Stimulated activated CD4-positive, alpha-beta T cell treated with anti-CD3 and anti-CD28 coated beads, Interleukin-1b, Interleukin-23, amount 100 ng/mL, for 48 hours (primary cell): ENCODE data around the gene NEK5.

Source experiments
- DNase-seq: peaks from one replicate; pipeline ENCODE4 v3.0.0-alpha.2; 2020

The NEK5 gene

DNA sequence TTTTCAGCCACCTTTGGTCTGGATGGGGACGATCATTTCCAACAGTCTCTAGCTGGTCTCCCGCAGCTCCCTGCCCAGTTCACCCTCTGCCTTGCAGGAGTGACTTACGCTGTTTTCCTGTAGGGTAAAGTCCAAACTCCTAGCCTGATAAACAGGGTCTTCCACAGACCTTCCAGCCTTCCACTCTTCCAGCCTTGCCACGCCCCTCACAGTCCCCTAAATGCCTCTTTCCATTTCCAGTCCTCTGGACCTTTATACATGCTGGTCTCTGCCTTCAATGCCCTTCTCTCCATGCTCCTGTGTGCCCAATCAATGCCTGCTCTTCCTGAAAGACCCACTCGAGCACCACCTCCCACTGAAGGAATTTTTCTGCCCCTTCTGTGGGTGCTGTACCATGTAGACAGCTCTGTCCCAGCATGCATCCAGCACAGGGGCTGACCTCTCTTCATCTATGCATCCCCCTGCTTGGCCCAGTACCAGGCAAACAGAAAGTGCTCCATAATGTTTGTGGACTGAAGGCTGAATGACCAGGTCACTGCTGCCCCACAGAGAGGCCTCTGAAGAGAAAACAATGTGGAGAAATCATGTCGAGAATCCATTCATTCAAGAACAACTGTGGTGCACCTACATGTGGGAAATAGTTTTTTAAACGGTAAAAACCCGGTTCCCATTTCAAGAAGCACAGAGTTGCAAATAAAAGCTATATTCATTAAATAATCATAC is 122.2 kb downstream of the NEK5 start:
- no peak for DNase-seq

DNA sequence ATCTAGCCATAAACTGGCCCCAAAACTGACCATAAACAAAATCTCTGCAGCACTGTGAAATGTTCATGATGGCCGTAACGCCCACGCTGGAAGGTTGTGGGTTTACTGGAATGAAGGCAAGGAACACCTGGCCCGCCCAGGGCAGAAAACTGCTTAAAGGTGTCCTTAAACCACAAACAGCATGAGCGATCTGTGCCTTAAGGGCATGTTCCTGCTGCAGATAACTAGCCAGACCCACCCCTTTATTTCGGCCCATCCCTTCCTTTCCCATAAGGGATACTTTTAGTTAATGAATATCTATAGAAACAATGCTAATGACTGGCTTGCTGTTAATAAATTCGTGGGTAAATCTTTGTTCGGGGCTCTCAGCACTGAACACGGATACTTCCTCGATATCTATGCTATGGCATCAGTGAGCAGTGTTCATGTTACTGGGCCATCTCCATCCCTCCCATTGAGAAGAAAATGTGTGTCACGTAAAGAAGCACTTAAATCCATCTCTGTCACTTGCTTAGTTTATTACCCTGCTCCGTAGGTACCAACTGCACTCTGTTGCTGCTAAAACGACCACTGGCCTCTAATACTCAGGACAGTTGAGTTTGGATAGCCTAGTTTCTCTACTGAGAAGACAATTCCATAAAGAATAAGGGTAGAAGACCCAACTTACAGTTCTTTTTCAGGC is 122.9 kb downstream of the NEK5 start:
- no peak for DNase-seq

- no peak for DNase-seq
These were observed 124.2 kb downstream of the NEK5 start for GRCh38 chr13:52004511-52005170.

DNA sequence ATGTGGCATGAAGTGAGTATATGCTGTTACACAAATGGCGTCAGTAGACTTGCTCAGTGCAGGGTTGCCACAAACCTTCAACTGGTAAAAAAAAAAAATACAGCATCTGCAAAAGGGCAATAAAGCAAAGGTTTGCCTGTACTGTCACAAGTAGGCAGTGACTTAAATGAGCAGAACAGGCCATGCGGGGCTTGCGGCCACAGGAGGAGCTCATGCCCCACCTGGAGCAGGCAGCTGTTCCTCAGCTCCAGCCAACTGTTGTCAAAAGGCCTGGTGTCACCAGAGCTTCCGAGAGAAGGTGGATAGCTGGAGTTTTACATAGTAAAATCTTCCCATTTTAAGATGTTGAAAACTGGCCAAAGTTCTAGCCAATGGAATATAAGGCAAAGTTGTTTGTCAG is 125.3 kb downstream of the NEK5 start:
- DNase-seq, result no peak

- no peak for DNase-seq
These were observed 126.5 kb downstream of the NEK5 start for GRCh38 chr13:52002361-52002760.

- no peak for DNase-seq
These were observed 127.6 kb downstream of the NEK5 start for GRCh38 chr13:52001120-52001731.

DNA sequence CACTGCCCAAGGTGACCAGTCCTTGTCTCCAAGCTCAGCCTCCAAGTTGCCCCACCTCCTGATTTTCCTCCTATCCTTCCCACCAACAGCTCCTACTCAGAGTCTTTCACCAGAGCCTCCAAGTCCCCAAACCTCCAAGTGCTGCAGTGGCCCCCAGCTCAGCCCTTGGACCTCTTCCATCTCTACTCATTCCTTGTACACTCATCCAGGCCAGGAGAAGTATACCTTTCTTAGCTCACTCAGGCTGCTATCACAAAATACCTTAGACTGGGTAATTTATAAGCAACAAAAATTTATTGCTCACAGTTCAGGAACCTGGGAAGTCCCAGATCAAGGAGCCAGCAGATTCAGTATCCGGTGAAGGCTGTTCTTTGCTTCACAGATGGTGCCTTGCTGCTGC is 129.0 kb downstream of the NEK5 start:
- no peak for DNase-seq

- DNase-seq, result no peak
These were observed 129.4 kb downstream of the NEK5 start for GRCh38 chr13:51999510-51999911.

- no peak for DNase-seq
These were observed 130.0 kb downstream of the NEK5 start for GRCh38 chr13:51998723-51999509.

DNA sequence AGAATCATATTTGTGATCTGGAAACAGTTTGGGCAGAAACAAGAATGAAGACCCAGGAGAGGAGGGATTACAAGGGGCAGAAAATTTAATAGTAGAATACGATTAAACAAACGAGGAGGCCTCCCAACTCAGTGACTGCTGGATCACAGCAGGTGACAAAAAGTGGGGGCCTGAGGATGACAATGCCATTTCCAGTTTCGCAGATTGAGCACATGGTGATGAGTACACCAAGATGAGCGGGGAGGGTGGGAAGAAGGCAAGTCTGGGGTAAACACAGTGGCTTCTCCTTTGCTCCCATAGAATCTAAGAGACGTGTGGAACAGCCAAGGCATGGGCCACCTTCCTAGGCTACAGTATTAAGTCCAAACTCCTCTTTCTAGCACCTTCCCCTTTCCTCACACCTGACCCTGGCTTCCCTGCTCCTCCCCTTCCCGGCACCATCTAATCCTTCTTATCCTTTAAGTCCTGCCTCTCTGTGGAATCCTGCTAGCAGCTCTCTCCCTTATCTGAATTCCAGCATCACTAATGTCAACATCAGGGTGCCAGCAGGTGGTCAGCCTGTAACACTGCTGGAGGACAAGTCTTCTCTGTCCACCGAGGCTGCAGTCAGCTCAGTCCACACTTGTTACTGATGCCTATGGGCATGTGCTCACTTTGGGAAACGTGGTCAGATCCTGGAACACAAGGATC is 131.1 kb downstream of the NEK5 start:
- DNase-seq, result no peak

DNA sequence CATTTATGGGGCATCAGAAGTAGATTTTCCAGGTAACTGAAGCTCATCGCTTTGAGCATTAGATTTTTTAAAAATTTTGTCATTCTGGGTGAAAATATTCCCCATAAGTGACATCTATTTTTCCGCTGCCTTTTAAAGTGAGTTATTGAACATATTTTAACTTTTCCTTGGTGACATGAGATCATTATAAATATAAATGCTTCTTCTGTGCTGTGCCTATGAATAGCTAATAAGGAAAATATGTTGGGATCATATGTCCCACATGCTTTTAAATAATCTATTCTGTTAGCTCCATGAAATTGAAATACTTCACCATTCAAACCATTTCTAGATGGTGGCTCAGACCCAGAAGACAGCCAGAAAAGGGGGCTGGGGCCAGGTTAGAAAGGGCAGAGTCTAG is 131.7 kb downstream of the NEK5 start:
- DNase-seq, result no peak

- DNase-seq, result no peak
These were observed 132.2 kb downstream of the NEK5 start for GRCh38 chr13:51996641-51997040.

DNA sequence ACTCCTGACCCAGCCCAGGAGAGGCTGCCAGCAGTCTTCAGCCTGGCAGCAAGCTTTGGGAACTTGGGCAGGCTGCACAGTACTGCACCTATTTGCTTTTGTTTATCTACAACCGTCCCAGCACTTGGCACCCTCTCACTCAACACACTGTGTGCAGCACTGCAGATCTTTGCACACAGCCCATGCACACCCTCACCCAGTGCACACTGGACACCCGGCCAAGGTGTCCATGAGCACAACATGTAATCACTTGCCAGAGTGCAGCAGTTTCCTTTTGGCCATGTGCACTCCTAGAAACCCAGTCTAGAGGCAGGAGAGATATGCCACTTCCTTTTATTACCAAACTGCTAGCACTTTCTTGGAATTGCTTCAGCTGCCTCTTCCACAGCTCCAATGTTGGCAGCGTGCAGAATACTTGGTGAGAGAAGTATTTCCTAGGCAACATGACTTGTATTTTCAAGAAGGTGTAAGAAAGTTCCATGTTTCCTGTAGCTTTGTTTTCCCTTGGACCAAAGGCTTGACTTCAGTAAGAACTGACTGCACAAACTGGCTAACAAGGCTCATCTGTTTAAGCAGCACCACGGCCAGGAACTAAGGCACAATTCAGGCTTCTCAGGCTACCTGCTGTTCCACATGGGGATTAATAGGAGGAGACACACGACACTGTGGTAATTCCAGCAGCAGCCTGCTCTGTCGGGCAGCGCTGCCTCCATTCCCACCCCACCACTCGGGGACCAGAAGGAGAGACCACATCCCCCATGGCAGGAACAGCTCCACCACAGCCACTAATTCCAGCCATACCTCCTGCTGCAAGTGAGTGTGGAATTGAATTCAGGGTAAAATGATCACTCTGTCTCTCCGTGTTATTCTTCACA is 133.0 kb downstream of the NEK5 start:
- no peak for DNase-seq

- no peak for DNase-seq
These were observed 135.2 kb downstream of the NEK5 start for GRCh38 chr13:51993713-51994112.

DNA sequence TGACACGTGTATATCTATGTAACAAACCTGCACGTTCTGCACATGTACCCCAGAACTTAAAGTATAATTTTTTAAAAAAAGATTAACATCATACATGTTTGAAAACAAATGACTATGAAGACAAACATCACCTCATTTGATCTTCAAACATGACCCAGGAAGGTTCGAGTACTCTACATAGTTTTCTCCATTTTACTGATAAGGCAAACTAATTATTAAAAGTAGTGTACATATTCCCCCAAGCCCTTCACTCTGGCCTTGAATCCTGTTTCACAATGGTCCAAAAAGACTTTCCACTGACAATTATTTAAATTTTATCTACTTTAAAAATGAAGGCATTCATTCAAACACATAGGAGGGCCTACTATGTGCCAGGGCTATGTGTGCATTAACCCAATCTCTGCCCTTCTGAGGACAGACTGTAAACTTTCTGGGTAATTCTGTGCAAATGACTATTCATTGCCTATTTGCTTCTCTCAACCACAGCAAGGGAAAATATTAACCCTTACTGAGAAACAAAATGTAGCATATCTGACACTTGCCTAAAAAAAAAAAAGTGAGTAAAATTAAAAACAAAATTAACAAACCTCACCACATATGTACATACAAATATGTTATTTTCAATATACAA is 139.8 kb downstream of the NEK5 start:
- no peak for DNase-seq
